Erythroblast (primary cell): ENCODE data around the gene LRRC56.

Source experiments
- GATA1 ChIP-seq: IDR thresholded peaks from 2 replicates; pipeline ENCODE4 v1.6.1; 2011; ENCODE audit warnings: low read depth, mild to moderate bottlenecking, control low read depth, low read length, moderate library complexity
- POLR2A ChIP-seq: IDR thresholded peaks from 2 replicates; pipeline ENCODE4 v1.6.1; 2011; ENCODE audit warnings: mild to moderate bottlenecking, low read length

- TF ChIP-seq POLR2A (no peak), GATA1 (no peak)
These were observed 20.2 kb downstream of the LRRC56 start for GRCh38 chr11:557328-558132.
